ENCODE measurements around the gene DOK3.

GRCh38 chr5:177452688-177453638 is 56.7 kb downstream of the DOK3 start:
- TF ChIP-seq CTCF (IDR thresholded peaks at IDR 0.05) (no peak), FOSL2 (IDR thresholded peaks at IDR 0.05) (no peak), FOSL2 (CRISPR knock-in tag; IDR thresholded peaks at IDR 0.05) (no peak), HMGXB4 (CRISPR knock-in tag; IDR thresholded peaks at IDR 0.05; ENCODE audit: borderline replicate concordance) (no peak), CEBPB (IDR thresholded peaks at IDR 0.05) (no peak), SREBF2 (IDR thresholded peaks at IDR 0.05) (no peak), SMC3 (IDR thresholded peaks at IDR 0.05) (no peak), RNF2 (IDR thresholded peaks at IDR 0.05; ENCODE audit: borderline replicate concordance, low read depth) (no peak), HOXA7 (CRISPR knock-in tag; IDR thresholded peaks at IDR 0.05) (no peak), KDM1A (IDR thresholded peaks at IDR 0.05; ENCODE audit: low read depth) (peak; percentile 52; the same call in 1 of the 2 replicates), NFE2L2 (conservative IDR thresholded peaks at IDR 0.05; ENCODE audit: low read length) (no peak), TP53 (CRISPR knock-in tag; IDR thresholded peaks at IDR 0.05) (no peak), CHD4 (IDR thresholded peaks at IDR 0.05; ENCODE audit: borderline replicate concordance) (no peak)

All from A549 (cell line).